HUES48 (cell line): Measurements from ENCODE around the gene OCLN.

ENCODE experiments used
- H3K27ac ChIP-seq: one replicate; pipeline ENCODE4 v1.7.0; 2013; ENCODE audit warnings: low read depth, low read length, inconsistent platforms
- H3K27me3 ChIP-seq: 2 replicates; pipeline ENCODE4 v1.6.1; 2013; ENCODE audit warnings: mild to moderate bottlenecking, low read length; ENCODE audit not compliant: control insufficient read depth, insufficient read depth
- H3K36me3 ChIP-seq: 2 replicates; pipeline ENCODE4 v1.6.1; 2013; ENCODE audit warnings: low read length; ENCODE audit not compliant: control insufficient read depth, insufficient read depth
- H3K4me1 ChIP-seq: 2 replicates; pipeline ENCODE4 v1.6.1; 2013; ENCODE audit warnings: mild to moderate bottlenecking, low read length; ENCODE audit not compliant: control insufficient read depth, insufficient read depth
- H3K4me3 ChIP-seq: 2 replicates; pipeline ENCODE4 v1.5.1; 2013; ENCODE audit warnings: mild to moderate bottlenecking, low read depth, low read length
- H3K9ac ChIP-seq: 2 replicates; pipeline ENCODE4 v1.6.1; 2013; ENCODE audit warnings: mild to moderate bottlenecking, low read depth, low read length, moderate library complexity
- H3K9me3 ChIP-seq: 2 replicates; pipeline ENCODE4 v1.6.1; 2013; ENCODE audit warnings: low read length; ENCODE audit not compliant: control insufficient read depth, insufficient read depth

The OCLN gene

DNA sequence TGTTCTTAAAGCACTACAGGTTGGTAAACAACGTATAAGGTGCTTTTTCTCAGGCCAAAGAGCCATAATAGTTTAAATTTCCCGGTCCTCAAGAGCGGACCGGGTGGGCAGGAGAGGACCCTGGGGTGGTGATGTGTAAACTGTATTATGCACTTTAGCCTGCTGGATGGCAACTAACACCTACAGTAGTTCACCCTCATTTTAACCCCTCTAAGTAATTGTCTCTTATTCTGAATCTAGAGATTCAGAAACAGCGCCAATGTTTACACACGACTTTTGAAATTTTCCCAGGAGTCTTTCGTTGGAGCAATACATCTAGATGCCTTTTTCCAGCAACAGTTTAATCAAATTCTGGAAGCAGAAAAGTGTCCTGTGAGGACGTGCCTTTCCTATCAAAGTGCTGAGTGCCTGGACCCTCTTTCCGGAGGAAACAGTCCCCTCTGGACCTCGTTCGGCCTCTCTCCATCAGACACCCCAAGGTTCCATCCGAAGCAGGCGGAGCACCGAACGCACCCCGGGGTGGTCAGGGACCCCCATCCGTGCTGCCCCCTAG, 676 bp upstream of the OCLN start:
- Histone ChIP-seq H3K4me3 (peak overlapping the region; percentile 84), H3K9me3 (no peaks in the 10 kb centered on the region), H3K4me1 (peaks cover 32% of the 10 kb centered on the region), H3K27ac (peak overlapping the region; percentile 88), H3K9ac (peak overlapping the region; percentile 77), H3K27me3 (peaks cover 9% of the 10 kb centered on the region; the same call in 1 of the 2 replicates), H3K36me3 (no peaks in the 10 kb centered on the region)

GRCh38 chr5:69492923-69493395, 369 bp downstream of the OCLN start:
- Histone ChIP-seq H3K9me3 (no peaks in the 10 kb centered on the region), H3K36me3 (no peaks in the 10 kb centered on the region), H3K27ac (peak overlapping the region; percentile 88), H3K27me3 (peaks cover 9% of the 10 kb centered on the region; the same call in 1 of the 2 replicates), H3K4me1 (peaks cover 35% of the 10 kb centered on the region), H3K9ac (peak overlapping the region; percentile 77), H3K4me3 (peak overlapping the region; percentile 84)

DNA sequence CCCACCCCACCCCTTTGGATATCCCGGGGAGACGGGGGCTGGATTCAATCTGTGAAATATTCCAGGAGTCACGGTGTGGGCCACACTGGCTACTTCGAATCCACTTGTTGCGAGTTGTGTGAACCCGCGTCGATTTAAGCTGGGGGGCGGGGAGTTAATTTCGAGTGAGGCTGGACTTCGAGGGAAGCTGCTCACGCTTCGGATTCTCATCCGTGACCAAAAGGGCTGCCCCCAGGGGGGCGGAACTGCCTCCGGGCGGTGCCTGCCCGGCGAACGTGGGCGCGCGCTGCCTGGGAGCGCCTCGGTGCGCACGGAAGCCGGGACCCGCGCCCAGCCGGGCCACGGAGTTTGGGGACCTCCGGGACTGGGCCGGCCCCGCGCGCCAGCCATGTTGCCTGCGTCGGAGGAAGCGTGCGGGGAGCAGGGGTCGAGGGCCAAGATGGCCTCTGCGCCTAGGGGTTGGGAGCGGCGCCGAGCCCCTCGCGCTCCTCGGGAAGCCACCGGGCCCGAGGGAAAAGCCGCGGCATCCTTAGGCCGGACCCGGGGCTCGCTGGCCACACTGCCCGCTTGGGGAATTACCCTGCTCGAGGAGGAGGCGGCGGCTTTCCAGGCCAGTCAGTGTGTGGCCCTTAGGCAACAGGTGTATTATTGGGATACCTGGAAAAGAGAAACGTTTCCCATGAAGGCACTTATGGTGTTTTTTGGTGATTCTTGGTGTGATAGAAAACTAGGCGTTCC, 975 bp downstream of the OCLN start:
- Histone ChIP-seq H3K27ac (peak overlapping the region; percentile 88), H3K4me1 (peaks cover 35% of the 10 kb centered on the region), H3K9me3 (no peaks in the 10 kb centered on the region), H3K27me3 (peaks cover 9% of the 10 kb centered on the region; the same call in 1 of the 2 replicates), H3K9ac (peak overlapping the region; percentile 77), H3K36me3 (no peaks in the 10 kb centered on the region), H3K4me3 (peak overlapping the region; percentile 84)

GRCh38 chr5:69494452-69494851, 1.9 kb downstream of the OCLN start:
- no peak overlapping the region for H3K9ac ChIP-seq
- H3K36me3 ChIP-seq: no peaks in the 10 kb centered on the region
- H3K4me1 ChIP-seq: peaks cover 29% of the 10 kb centered on the region
- peaks cover 9% of the 10 kb centered on the region; the same call in 1 of the 2 replicates for H3K27me3 ChIP-seq
- H3K27ac ChIP-seq: no peak overlapping the region
- H3K4me3 ChIP-seq: peak overlapping the region; percentile 84
- no peaks in the 10 kb centered on the region for H3K9me3 ChIP-seq

- Histone ChIP-seq H3K36me3 (no peaks in the 10 kb centered on the region), H3K4me1 (peaks cover 37% of the 10 kb centered on the region), H3K9ac (no peak overlapping the region), H3K27me3 (no peaks in the 10 kb centered on the region), H3K9me3 (no peaks in the 10 kb centered on the region), H3K4me3 (no peak overlapping the region), H3K27ac (no peak overlapping the region)
These were observed 4.5 kb downstream of the OCLN start for GRCh38 chr5:69497006-69497520.

DNA sequence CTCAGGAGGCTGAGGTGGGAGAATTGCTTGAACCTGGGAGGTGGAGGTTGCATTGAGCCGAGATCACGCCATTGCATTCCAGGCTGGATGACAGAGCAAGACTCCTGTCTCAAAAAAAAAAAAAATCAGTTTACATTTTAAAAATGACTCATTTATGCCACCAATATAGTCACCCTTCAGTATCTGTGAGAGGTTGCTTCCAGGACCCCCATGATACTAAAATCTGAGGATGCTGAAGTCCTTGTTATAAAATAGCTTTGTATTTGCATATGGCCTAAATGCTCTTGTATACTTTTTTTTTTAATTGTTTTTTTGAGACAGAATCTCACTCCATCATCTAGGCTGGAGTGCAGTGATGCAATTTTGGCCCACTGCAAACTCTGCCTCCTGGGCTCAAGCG, 5.8 kb downstream of the OCLN start:
- Histone ChIP-seq H3K9me3 (no peaks in the 10 kb centered on the region), H3K4me1 (peaks cover 50% of the 10 kb centered on the region), H3K9ac (no peak overlapping the region), H3K27ac (no peak overlapping the region), H3K36me3 (no peaks in the 10 kb centered on the region), H3K4me3 (no peak overlapping the region), H3K27me3 (no peaks in the 10 kb centered on the region)

- Histone ChIP-seq H3K4me3 (peak overlapping the region; percentile 9; the same call in 1 of the 2 replicates), H3K27me3 (no peaks in the 10 kb centered on the region), H3K9me3 (no peaks in the 10 kb centered on the region), H3K4me1 (peaks cover 30% of the 10 kb centered on the region), H3K9ac (peak overlapping the region; percentile 36; the same call in 1 of the 2 replicates), H3K27ac (peak overlapping the region; percentile 94), H3K36me3 (peaks cover 32% of the 10 kb centered on the region)
These were observed 9.8 kb downstream of the OCLN start for GRCh38 chr5:69502367-69502766.

- H3K27me3 ChIP-seq: no peaks in the 10 kb centered on the region
- peak overlapping the region; percentile 94 for H3K27ac ChIP-seq
- H3K9ac ChIP-seq: peak overlapping the region; percentile 36; the same call in 1 of the 2 replicates
- peaks cover 30% of the 10 kb centered on the region for H3K4me1 ChIP-seq
- peaks cover 34% of the 10 kb centered on the region for H3K36me3 ChIP-seq
- H3K9me3 ChIP-seq: no peaks in the 10 kb centered on the region
- peak overlapping the region; percentile 9; the same call in 1 of the 2 replicates for H3K4me3 ChIP-seq
These were observed 10.3 kb downstream of the OCLN start for GRCh38 chr5:69502767-69503488.

DNA sequence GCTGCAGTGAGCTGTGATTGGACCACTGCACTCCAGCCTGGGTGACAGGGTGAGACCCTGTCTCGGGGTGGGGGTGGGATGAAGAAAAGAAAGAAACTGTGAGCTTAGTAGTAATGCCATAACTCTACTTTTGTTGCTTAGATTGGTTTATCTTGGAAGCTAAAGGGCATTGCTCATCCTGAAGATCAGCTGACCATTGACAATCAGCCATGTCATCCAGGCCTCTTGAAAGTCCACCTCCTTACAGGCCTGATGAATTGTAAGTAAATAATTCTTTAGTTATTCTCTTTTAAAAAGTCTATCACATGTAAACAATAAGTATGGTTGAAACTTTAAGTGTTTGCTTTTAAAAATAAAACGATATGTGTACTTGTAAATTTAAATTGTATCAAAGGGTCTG, 11.4 kb downstream of the OCLN start:
- H3K27me3 ChIP-seq: no peaks in the 10 kb centered on the region
- no peaks in the 10 kb centered on the region for H3K9me3 ChIP-seq
- no peak overlapping the region for H3K27ac ChIP-seq
- H3K4me3 ChIP-seq: no peak overlapping the region
- peaks cover 30% of the 10 kb centered on the region for H3K4me1 ChIP-seq
- H3K36me3 ChIP-seq: peaks cover 40% of the 10 kb centered on the region
- H3K9ac ChIP-seq: no peak overlapping the region

- Histone ChIP-seq H3K9me3 (no peaks in the 10 kb centered on the region), H3K27ac (no peak overlapping the region), H3K27me3 (no peaks in the 10 kb centered on the region), H3K4me3 (no peak overlapping the region), H3K9ac (no peak overlapping the region), H3K36me3 (peaks cover 53% of the 10 kb centered on the region), H3K4me1 (peaks cover 24% of the 10 kb centered on the region)
These were observed 12.7 kb downstream of the OCLN start for GRCh38 chr5:69505306-69505705.
